ENCODE results near the gene CAPRIN2.

CAPRIN2 gene

DNA sequence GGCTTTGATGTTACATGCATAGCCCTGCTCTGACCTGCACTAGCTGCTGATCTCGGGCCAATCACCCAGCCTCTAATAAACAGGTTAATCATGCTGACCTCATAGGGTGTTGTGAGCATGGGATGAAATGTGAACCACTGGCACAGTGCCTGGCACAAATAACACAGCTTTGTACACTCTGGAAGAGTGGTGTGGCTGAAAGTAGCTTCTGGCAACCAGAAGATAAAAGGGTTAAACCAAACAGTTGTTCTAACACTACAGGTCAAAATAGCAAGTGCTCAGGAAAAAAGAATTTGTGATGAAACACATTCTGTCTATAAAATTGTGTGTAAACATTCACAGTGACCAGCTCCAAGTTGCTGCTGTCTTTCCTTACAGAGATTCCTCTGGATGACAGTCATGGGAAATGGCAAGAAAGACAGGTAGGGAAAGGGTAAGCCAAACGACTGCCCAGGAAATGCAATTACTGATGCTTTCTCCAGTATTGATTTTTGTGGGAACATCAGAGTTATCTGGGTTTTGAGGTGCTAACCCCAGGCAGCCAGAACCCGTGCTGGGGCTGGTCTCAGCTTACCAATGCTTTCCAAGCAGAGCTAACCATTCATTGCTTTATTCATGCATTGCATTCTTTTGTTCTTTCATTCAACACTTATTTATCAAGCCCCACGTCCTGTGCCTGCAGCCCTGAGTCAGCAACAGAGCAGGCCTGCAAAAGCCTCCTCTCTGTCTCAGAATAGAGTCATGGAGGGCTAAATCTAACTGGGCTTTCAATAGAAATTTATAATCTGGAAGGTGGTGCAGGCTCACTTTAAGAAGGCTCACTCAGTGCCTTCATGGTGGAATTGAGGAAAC is 38.1 kb upstream of the CAPRIN2 start:
- TF ChIP-seq EZH2 (IDR thresholded peaks at IDR 0.05) (no peak), POLR2AphosphoS5 (IDR thresholded peaks at IDR 0.05; ENCODE audit: borderline replicate concordance, low read depth, low read length) (no peak), FOXP2 (optimal IDR thresholded peaks at IDR 0.05; ENCODE audit: control extremely low read depth, extremely low read length, insufficient read depth) (no peak)
- Histone ChIP-seq H3K9me3 (ENCODE audit: low read depth, low read length) (no peaks in the 10 kb centered on the region), H3K36me3 (ENCODE audit: insufficient read depth, low read length) (no peaks in the 10 kb centered on the region), H3K9ac (ENCODE audit: insufficient read length) (no peak overlapping the region), H3K4me3 (no peak overlapping the region), H3K27ac (no peak overlapping the region)
- DNase-seq (ENCODE audit: low read depth, low spot score), result no peak

DNA sequence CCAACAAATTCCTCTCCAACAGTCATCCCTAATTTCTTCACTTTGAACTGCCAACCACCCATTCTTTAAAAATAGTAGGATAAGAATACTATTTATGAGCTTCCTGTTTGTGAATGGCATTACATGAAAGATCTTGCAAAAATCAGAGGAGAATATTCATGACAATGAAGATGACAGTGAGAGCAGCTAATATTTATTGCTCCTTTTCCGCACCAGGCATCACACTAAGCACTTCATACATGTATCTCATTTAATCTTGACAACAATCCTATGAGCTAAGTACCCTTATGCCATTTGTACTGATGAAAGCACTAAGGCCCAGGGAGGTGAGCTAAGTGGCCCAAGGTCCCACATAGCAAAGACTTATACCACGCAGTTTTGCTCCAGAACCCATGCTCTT is 37.3 kb upstream of the CAPRIN2 start:
- DNase-seq (ENCODE audit: low read depth, low spot score), result no peak
- Histone ChIP-seq H3K4me3 (no peak overlapping the region), H3K9me3 (ENCODE audit: low read depth, low read length) (no peaks in the 10 kb centered on the region), H3K9ac (ENCODE audit: insufficient read length) (no peak overlapping the region), H3K36me3 (ENCODE audit: insufficient read depth, low read length) (no peaks in the 10 kb centered on the region), H3K27ac (no peak overlapping the region)
- TF ChIP-seq FOXP2 (optimal IDR thresholded peaks at IDR 0.05; ENCODE audit: control extremely low read depth, extremely low read length, insufficient read depth) (no peak), EZH2 (IDR thresholded peaks at IDR 0.05) (no peak), POLR2AphosphoS5 (IDR thresholded peaks at IDR 0.05; ENCODE audit: borderline replicate concordance, low read depth, low read length) (no peak)

DNA sequence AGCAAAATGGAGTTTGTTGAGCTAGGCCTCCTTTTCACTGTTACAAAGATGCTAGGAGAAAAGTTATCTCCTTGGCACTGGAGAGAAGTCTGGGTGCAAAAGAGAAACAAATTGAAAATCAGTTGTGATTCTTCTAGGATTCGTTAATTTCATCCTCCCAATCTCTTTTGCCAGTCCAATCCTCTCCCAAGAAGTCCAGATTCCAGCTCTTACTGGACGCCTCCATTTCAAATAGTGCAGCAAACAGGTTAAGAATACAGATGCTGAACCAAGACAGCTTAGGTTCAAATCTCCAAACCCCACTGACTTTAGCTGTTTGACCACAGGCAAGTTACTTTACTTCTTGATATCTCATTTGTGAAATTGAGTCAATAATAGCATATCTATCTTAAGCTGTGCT is 34.0 kb upstream of the CAPRIN2 start:
- H3K9me3 ChIP-seq (ENCODE audit: low read depth, low read length), result no peaks in the 10 kb centered on the region
- H3K4me3 ChIP-seq, result no peak overlapping the region
- H3K9ac ChIP-seq (ENCODE audit: insufficient read length), result no peak overlapping the region
- DNase-seq (ENCODE audit: low read depth, low spot score), result no peak
- H3K36me3 ChIP-seq (ENCODE audit: insufficient read depth, low read length), result no peaks in the 10 kb centered on the region
- H3K27ac ChIP-seq, result no peak overlapping the region
- TF ChIP-seq FOXP2 (optimal IDR thresholded peaks at IDR 0.05; ENCODE audit: control extremely low read depth, extremely low read length, insufficient read depth) (no peak), POLR2AphosphoS5 (IDR thresholded peaks at IDR 0.05; ENCODE audit: borderline replicate concordance, low read depth, low read length) (no peak), EZH2 (IDR thresholded peaks at IDR 0.05) (no peak)

DNA sequence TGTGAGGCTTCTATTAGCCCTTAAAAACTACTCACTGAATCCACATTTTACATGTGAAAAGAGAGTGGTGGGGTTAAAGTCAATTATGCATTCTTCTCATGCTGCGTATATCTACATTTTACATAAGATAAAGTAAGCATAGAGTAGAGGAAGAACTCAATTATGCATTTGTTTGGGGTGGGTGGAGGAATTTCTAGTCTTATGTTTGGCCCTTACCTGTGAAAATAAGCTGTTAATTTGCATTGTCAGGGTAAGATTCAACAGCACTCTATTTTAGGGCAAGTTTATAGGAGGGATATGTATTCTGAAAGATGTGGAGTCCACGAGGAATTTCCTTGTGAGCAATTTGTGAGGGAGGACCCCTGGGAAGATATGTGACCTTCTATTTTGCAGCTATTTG is 30.9 kb upstream of the CAPRIN2 start:
- H3K9ac ChIP-seq (ENCODE audit: insufficient read length), result no peak overlapping the region
- no peak overlapping the region for H3K4me3 ChIP-seq
- no peak for DNase-seq (ENCODE audit: low read depth, low spot score)
- H3K36me3 ChIP-seq (ENCODE audit: insufficient read depth, low read length), result no peaks in the 10 kb centered on the region
- TF ChIP-seq POLR2AphosphoS5 (IDR thresholded peaks at IDR 0.05; ENCODE audit: borderline replicate concordance, low read depth, low read length) (no peak), EZH2 (IDR thresholded peaks at IDR 0.05) (no peak), FOXP2 (optimal IDR thresholded peaks at IDR 0.05; ENCODE audit: control extremely low read depth, extremely low read length, insufficient read depth) (no peak)
- H3K27ac ChIP-seq, result no peak overlapping the region
- H3K9me3 ChIP-seq (ENCODE audit: low read depth, low read length), result no peaks in the 10 kb centered on the region

DNA sequence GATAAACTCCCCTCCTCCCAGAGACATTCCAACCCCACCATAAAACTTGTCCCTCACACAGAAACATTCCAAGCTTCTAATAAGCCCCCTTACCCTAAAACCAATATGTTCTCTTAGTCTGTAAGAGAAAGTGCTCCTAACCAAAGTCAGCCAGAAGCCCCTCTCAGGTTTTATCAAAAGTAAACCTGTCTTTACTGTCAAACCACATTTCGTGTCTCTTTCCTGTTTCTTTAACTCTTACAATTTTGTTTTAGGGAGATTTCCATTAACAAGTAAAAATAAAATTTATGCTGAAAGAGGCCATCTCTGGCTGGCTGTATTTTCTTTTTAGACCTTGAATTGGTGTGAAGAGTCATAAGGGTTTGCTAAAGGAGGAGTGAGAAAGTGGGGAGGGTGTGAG is 29.8 kb upstream of the CAPRIN2 start:
- no peak overlapping the region for H3K9ac ChIP-seq (ENCODE audit: insufficient read length)
- no peak for TF ChIP-seq POLR2AphosphoS5 (IDR thresholded peaks at IDR 0.05; ENCODE audit: borderline replicate concordance, low read depth, low read length)
- TF ChIP-seq FOXP2 (optimal IDR thresholded peaks at IDR 0.05; ENCODE audit: control extremely low read depth, extremely low read length, insufficient read depth), result no peak
- H3K9me3 ChIP-seq (ENCODE audit: low read depth, low read length), result no peaks in the 10 kb centered on the region
- no peak for DNase-seq (ENCODE audit: low read depth, low spot score)
- H3K4me3 ChIP-seq, result no peak overlapping the region
- H3K36me3 ChIP-seq (ENCODE audit: insufficient read depth, low read length), result no peaks in the 10 kb centered on the region
- H3K27ac ChIP-seq, result no peak overlapping the region

- H3K4me3 ChIP-seq, result no peak overlapping the region
- TF ChIP-seq FOXP2 (optimal IDR thresholded peaks at IDR 0.05; ENCODE audit: control extremely low read depth, extremely low read length, insufficient read depth) (no peak), EZH2 (IDR thresholded peaks at IDR 0.05) (no peak), POLR2AphosphoS5 (IDR thresholded peaks at IDR 0.05; ENCODE audit: borderline replicate concordance, low read depth, low read length) (no peak)
- H3K27ac ChIP-seq, result no peak overlapping the region
- no peak overlapping the region for H3K9ac ChIP-seq (ENCODE audit: insufficient read length)
- DNase-seq (ENCODE audit: low read depth, low spot score), result no peak
- H3K36me3 ChIP-seq (ENCODE audit: insufficient read depth, low read length), result no peaks in the 10 kb centered on the region
- H3K9me3 ChIP-seq (ENCODE audit: low read depth, low read length), result no peaks in the 10 kb centered on the region
Measured at GRCh38 chr12:30783946-30784345, 29.2 kb upstream of the CAPRIN2 start.

- H3K9me3 ChIP-seq (ENCODE audit: low read depth, low read length), result no peaks in the 10 kb centered on the region
- no peak for TF ChIP-seq POLR2AphosphoS5 (IDR thresholded peaks at IDR 0.05; ENCODE audit: borderline replicate concordance, low read depth, low read length)
- no peak for TF ChIP-seq FOXP2 (optimal IDR thresholded peaks at IDR 0.05; ENCODE audit: control extremely low read depth, extremely low read length, insufficient read depth)
- TF ChIP-seq EZH2 (IDR thresholded peaks at IDR 0.05), result no peak
Measured at GRCh38 chr12:30782316-30783173, 27.8 kb upstream of the CAPRIN2 start.

DNA sequence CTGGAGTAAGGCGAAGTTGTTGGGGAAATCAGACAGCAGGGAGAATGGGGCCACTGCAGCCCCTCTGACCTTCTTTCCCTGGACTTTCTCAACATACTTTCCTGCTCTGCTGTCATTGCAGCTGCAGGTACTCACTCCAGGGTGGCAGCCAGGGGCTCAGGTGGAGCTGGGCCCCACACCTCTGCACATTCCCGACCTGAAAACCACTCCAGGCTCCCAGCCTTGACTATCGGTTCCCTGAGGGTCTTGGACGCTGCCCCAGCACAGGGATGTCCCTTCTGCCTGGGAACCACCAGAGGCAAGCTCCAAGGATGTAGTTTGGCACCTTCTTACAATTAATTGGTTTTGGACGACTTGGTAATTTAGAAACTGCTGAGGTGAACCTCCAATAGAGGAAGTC is 24.8 kb upstream of the CAPRIN2 start:
- peaks cover 5% of the 10 kb centered on the region for H3K9me3 ChIP-seq (ENCODE audit: low read depth, low read length)
- no peak overlapping the region for H3K27ac ChIP-seq
- TF ChIP-seq POLR2AphosphoS5 (IDR thresholded peaks at IDR 0.05; ENCODE audit: borderline replicate concordance, low read depth, low read length) (no peak), EZH2 (IDR thresholded peaks at IDR 0.05) (no peak), FOXP2 (optimal IDR thresholded peaks at IDR 0.05; ENCODE audit: control extremely low read depth, extremely low read length, insufficient read depth) (no peak)
- H3K9ac ChIP-seq (ENCODE audit: insufficient read length), result no peak overlapping the region
- no peak overlapping the region for H3K4me3 ChIP-seq
- DNase-seq (ENCODE audit: low read depth, low spot score), result no peak
- H3K36me3 ChIP-seq (ENCODE audit: insufficient read depth, low read length), result no peaks in the 10 kb centered on the region

More at GRCh38 chr12:30782316-30783173, 27.8 kb upstream of the CAPRIN2 start:
- H3K27ac ChIP-seq, result no peak overlapping the region
- H3K36me3 ChIP-seq (ENCODE audit: insufficient read depth, low read length), result no peaks in the 10 kb centered on the region
- H3K9ac ChIP-seq (ENCODE audit: insufficient read length), result no peak overlapping the region
- H3K4me3 ChIP-seq, result no peak overlapping the region
- DNase-seq (ENCODE audit: low read depth, low spot score), result no peak
